Thoracic aorta (tissue), 2 donors: ENCODE results near the gene LRRC8D. TPM values are rescaled to one million over a fixed set of nuclear protein-coding genes. Genes with fewer than 3 reads are reported as not detected.

Experiments
- ATAC-seq: fragments of 150-250 bp; one replicate; pipeline ENCODE4 v1.8.0; 2017; ENCODE audit warnings: low read depth; ENCODE audit not compliant: insufficient number of reproducible peaks, low FRiP score
- DNase-seq: peaks from one replicate; pipeline ENCODE4 v3.0.0-alpha.2; 2020; ENCODE audit warnings: low spot score
- H3K27ac ChIP-seq, 2 donors: fragments of 200-600 bp; sonication (generic); 1 replicate in 1 of 2; 2 replicates in 1 of 2; pipeline ENCODE4 v1.5.1; 2016; ENCODE audit warnings: mild to moderate bottlenecking in 2 of 2, moderate library complexity in 2 of 2
- H3K27me3 ChIP-seq: fragments of 200-600 bp; sonication (generic); replicated peaks from 2 replicates; pipeline ENCODE4 v1.6.0; 2016; ENCODE audit warnings: mild to moderate bottlenecking; ENCODE audit not compliant: insufficient read depth
- H3K36me3 ChIP-seq: fragments of 200-600 bp; sonication (generic); one replicate; pipeline ENCODE4 v1.5.1; 2016
- H3K4me1 ChIP-seq, 2 donors: fragments of 200-600 bp; sonication (generic); 1 replicate in 1 of 2; 2 replicates in 1 of 2; pipeline versions ENCODE4 v1.5.1 to v1.6.0; 2016; ENCODE audit warnings: low read depth in 2 of 2, mild to moderate bottlenecking in 1 of 2; ENCODE audit not compliant: control insufficient read depth in 1 of 2
- H3K4me3 ChIP-seq: fragments of 200-600 bp; sonication (generic); 2 replicates; pipeline ENCODE4 v1.5.1; 2016; ENCODE audit warnings: mild to moderate bottlenecking
- H3K9me3 ChIP-seq: fragments of 200-600 bp; sonication (generic); 2 replicates; pipeline ENCODE4 v1.5.1; 2016
- total RNA-seq, 2 donors: library from RNA; depleted of rRNA; stranded (reverse); fragments of >200 nt; gene quantifications; one replicate each; pipeline versions ENCODE4 v1.1.0 to v1.2.3, GENCODE V29; 2016
- TF ChIP-seq, protein P1 (sequence below): fragments of 200-600 bp; sonication (generic); IDR thresholded peaks from one replicate; pipeline ENCODE4 v1.5.1; 2019; ENCODE audit warnings: antibody characterized with exemption

The LRRC8D gene
- total RNA-seq, 2 donors from 2014 or later = 8.8 to 10.7 TPM

DNA sequence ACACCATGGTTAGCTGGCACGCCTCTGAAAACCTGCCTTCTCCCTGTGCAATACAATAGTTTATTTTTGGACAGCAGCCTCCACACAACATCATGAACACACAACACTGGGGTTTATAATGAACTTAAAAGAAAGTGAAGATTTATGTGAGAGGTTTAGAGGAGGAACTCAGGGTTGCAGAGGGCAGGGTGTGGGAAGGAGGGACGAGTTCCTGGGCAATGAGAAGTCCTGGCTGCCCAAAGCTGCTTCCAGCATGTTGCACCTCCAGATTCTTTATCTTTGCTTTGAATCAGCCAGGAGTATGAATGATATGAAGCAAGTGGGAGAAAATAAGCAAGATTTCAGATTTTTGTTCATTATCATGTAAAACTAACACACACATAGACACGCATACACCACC is 11.3 kb upstream of the LRRC8D start:
- DNase-seq (no peak), ATAC-seq (no peak)
- Histone ChIP-seq H3K27ac (no peak overlapping the region), H3K4me1 (no peaks in the 10 kb centered on the region), H3K9me3 (no peaks in the 10 kb centered on the region), H3K36me3 (no peaks in the 10 kb centered on the region), H3K4me3 (no peak overlapping the region), H3K27me3 (no peaks in the 10 kb centered on the region)
- TF ChIP-seq, protein P1, sequence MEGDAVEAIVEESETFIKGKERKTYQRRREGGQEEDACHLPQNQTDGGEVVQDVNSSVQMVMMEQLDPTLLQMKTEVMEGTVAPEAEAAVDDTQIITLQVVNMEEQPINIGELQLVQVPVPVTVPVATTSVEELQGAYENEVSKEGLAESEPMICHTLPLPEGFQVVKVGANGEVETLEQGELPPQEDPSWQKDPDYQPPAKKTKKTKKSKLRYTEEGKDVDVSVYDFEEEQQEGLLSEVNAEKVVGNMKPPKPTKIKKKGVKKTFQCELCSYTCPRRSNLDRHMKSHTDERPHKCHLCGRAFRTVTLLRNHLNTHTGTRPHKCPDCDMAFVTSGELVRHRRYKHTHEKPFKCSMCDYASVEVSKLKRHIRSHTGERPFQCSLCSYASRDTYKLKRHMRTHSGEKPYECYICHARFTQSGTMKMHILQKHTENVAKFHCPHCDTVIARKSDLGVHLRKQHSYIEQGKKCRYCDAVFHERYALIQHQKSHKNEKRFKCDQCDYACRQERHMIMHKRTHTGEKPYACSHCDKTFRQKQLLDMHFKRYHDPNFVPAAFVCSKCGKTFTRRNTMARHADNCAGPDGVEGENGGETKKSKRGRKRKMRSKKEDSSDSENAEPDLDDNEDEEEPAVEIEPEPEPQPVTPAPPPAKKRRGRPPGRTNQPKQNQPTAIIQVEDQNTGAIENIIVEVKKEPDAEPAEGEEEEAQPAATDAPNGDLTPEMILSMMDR = no peak

DNA sequence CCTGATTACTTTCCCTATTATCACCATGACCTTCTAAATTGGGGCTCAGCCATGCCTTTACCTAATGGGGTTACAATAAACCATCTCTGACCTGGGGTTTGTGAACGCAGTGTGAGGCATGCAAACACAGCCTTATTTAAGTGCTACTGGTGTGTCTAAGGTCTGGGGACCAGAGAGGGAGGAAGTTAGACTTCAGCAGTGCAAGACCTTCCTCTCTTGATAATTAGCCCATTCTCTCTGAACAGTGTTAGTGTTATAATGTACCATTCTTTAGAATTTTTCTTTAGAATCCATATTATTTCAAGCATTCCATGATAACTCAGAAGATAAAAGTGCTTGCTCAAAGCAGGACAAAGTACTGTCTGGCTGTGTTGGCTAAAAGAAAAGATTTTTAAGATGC is 10.5 kb upstream of the LRRC8D start:
- TF ChIP-seq, protein P1 = no peak
- H3K4me1 ChIP-seq = no peaks in the 10 kb centered on the region

DNA sequence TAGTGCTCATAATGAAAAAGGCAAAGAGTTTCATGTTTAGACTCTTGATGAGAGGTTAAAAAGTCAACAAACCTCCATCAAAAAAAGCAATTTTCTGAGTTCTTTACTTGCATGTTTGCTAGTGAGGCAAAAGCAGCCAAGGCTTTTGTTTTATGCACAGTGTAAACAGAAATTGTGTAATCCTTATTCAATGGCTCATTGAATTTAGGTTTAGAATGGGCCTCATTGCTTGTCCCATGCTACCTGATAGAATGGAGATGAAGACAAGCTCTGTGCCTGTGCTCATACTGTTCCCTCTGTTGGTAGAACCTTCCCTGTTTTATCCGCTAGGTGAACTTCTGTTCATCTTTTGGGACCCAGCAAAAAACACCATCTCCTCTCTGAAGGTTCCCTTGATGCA is 10.0 kb upstream of the LRRC8D start:
- TF ChIP-seq, protein P1 = no peak
- H3K27ac ChIP-seq = no peak overlapping the region
- H3K27me3 ChIP-seq = no peaks in the 10 kb centered on the region
- no peaks in the 10 kb centered on the region for H3K9me3 ChIP-seq
- no peak overlapping the region for H3K4me3 ChIP-seq
- DNase-seq = no peak
- no peak for ATAC-seq
- no peaks in the 10 kb centered on the region for H3K36me3 ChIP-seq
- no peaks in the 10 kb centered on the region for H3K4me1 ChIP-seq

More for the DNA sequence above, 10.5 kb upstream of the LRRC8D start:
- H3K9me3 ChIP-seq = no peaks in the 10 kb centered on the region
- no peak for DNase-seq
- no peaks in the 10 kb centered on the region for H3K36me3 ChIP-seq
- H3K27me3 ChIP-seq = no peaks in the 10 kb centered on the region
- no peak overlapping the region for H3K27ac ChIP-seq
- no peak for ATAC-seq
- H3K4me3 ChIP-seq = no peak overlapping the region

DNA sequence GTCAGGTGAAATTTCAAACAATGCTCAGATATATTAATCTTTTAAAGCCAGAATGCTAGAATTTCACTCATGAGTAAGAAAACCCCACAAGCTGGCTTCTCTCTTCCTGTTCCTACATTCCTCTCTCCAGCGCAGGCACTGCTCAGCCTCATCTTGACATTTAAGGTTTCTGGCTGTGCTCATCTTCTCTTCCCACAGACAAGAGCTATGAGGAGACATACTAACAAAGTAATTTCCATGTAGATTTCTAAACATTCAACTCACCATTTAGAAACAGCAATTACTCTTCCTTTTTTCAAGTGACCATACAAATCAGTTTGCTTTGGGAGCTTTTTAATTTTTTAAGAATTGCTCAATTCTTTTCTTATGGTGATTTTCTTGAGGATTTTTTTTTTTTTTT is 7.8 kb upstream of the LRRC8D start:
- no peaks in the 10 kb centered on the region for H3K4me1 ChIP-seq
- no peak overlapping the region for H3K27ac ChIP-seq
- no peaks in the 10 kb centered on the region for H3K9me3 ChIP-seq

DNA sequence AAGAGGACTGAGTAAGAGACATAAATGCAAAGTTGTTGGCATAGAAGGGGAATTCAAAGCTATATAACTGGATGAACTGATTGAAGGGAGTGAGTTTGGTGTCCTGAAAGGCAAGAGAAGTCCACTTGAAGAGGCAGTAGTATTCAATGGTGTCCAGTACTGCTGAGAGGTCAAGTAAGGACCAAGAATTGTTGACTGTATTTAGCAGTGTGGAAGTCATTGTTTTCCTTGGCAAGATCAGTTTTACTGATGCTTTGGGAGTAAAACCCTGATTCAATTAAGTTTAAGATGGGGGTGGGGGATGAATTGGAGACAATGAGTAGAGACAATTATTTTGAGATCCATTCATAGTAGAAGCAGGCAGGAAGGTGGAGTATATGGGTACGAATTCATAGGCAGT is 5.8 kb upstream of the LRRC8D start:
- no peak for DNase-seq
- TF ChIP-seq, protein P1 = no peak
- Histone ChIP-seq H3K36me3 (no peaks in the 10 kb centered on the region), H3K4me3 (no peak overlapping the region), H3K27ac (no peak overlapping the region), H3K27me3 (no peaks in the 10 kb centered on the region), H3K4me1 (peaks cover 0 to 4% of the 10 kb centered on the region in 2 donors), H3K9me3 (no peaks in the 10 kb centered on the region)
- ATAC-seq = no peak

More for the DNA sequence above, 7.8 kb upstream of the LRRC8D start:
- no peaks in the 10 kb centered on the region for H3K36me3 ChIP-seq
- TF ChIP-seq, protein P1 = no peak
- H3K4me3 ChIP-seq = no peak overlapping the region
- H3K27me3 ChIP-seq = no peaks in the 10 kb centered on the region
- ATAC-seq (no peak), DNase-seq (no peak)
